ENCODE measurements around the gene MINPP1. TPM values are rescaled to one million over a fixed set of nuclear protein-coding genes. Genes with fewer than 3 reads are reported as not detected.

The MINPP1 gene
- total RNA-seq, 1 experiment from 2014 or later: 22.1 TPM

- no peak overlapping the region for H3K4me2 ChIP-seq (ENCODE audit: low read length)
- H2AFZ ChIP-seq (ENCODE audit: low read depth, low read length, poor library complexity, severe bottlenecking): no peak overlapping the region
- H3K9ac ChIP-seq (ENCODE audit: low read length): no peak overlapping the region
- H3K4me3 ChIP-seq (replicated peaks in 1 of 2; ENCODE audit: low read depth in 1 of 2, low read length in 2 of 2): no peak overlapping the region
- no TSS peak for BruUV-seq (replicated peaks)
- RAD21 ChIA-PET (ENCODE audit: low non-redundant PET in 1 of 2, low total read pairs in 2 of 2, uncharacterized antibody in 2 of 2, unreplicated experiment in 2 of 2): no interaction called here
- POLR2A ChIA-PET: no interaction called here
- H3K4me1 ChIP-seq (ENCODE audit: control insufficient read depth in 1 of 2, insufficient read depth in 2 of 2, low read length in 2 of 2): peaks cover 10% of the 10 kb centered on the region in 2 experiments
- intact Hi-C loops (cut with micrococcal nuclease): no loop called here
- peaks cover 7 to 19% of the 10 kb centered on the region in 2 experiments; a peak in 2 of 4 replicates for H3K36me3 ChIP-seq (ENCODE audit: control insufficient read depth in 1 of 2, insufficient read depth in 2 of 2, low read length in 2 of 2)
- H3K27ac ChIP-seq (ENCODE audit: low read depth, low read length): no peak overlapping the region
- H3K27me3 ChIP-seq (ENCODE audit: insufficient read depth, low read length): no peaks in the 10 kb centered on the region
- CTCF ChIA-PET: no interaction called here
- H3K9me2 ChIP-seq (ENCODE audit: insufficient read depth): no peaks in the 10 kb centered on the region
- DNase-seq (ENCODE audit: low read depth, low spot score) (no peak), ATAC-seq (no peak)
- TF ChIP-seq CBX3 (IDR thresholded peaks at IDR 0.05; ENCODE audit: low read depth): no peak
- TF ChIP-seq FOSL1 (IDR thresholded peaks at IDR 0.05; ENCODE audit: low read depth): no peak
- TF ChIP-seq EZH2 (IDR thresholded peaks at IDR 0.05): no peak
- TF ChIP-seq SRF (IDR thresholded peaks at IDR 0.05; ENCODE audit: low read depth): no peak
- TF ChIP-seq EZH2phosphoT487 (IDR thresholded peaks at IDR 0.05; ENCODE audit: borderline replicate concordance): no peak
- no peak for TF ChIP-seq SIN3A (IDR thresholded peaks at IDR 0.05; ENCODE audit: low read depth)
- H3K9me3 ChIP-seq (ENCODE audit: control insufficient read depth in 1 of 2, insufficient read depth in 1 of 2, low read depth in 1 of 2, low read length in 2 of 2): no peaks in the 10 kb centered on the region
- H4K20me1 ChIP-seq (ENCODE audit: insufficient read depth): 0 out of 2 replicates have a peak, but pooled peaks cover 3% of the 10 kb centered on the region
- peaks cover 34% of the 10 kb centered on the region for H3K79me2 ChIP-seq (ENCODE audit: insufficient read depth, low read length)
These were observed 5.3 kb downstream of the MINPP1 start for GRCh38 chr10:87510025-87510424.

DNA sequence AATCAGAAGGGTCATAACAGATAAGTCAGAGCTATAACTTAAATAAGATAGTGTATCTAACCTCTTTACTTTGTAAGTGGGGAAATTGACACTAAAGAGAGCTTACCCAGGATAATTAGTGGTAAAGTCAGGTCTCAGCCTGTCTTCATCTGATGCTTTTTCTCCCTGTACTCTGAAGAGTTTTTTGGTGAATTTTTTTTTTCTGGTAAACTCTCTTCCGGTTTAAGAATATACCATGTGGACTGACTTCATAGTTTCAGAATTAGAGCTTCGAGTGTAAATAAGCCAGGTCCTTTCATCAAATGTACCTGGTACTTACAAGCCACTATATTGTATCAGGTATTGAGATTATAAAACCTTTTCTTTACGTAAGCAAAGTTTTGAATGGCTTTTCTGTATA is 6.8 kb downstream of the MINPP1 start:
- H3K9ac ChIP-seq (ENCODE audit: low read length): no peak overlapping the region
- POLR2A ChIA-PET: no interaction called here
- CTCF ChIA-PET: no interaction called here
- TF ChIP-seq, protein P1, sequence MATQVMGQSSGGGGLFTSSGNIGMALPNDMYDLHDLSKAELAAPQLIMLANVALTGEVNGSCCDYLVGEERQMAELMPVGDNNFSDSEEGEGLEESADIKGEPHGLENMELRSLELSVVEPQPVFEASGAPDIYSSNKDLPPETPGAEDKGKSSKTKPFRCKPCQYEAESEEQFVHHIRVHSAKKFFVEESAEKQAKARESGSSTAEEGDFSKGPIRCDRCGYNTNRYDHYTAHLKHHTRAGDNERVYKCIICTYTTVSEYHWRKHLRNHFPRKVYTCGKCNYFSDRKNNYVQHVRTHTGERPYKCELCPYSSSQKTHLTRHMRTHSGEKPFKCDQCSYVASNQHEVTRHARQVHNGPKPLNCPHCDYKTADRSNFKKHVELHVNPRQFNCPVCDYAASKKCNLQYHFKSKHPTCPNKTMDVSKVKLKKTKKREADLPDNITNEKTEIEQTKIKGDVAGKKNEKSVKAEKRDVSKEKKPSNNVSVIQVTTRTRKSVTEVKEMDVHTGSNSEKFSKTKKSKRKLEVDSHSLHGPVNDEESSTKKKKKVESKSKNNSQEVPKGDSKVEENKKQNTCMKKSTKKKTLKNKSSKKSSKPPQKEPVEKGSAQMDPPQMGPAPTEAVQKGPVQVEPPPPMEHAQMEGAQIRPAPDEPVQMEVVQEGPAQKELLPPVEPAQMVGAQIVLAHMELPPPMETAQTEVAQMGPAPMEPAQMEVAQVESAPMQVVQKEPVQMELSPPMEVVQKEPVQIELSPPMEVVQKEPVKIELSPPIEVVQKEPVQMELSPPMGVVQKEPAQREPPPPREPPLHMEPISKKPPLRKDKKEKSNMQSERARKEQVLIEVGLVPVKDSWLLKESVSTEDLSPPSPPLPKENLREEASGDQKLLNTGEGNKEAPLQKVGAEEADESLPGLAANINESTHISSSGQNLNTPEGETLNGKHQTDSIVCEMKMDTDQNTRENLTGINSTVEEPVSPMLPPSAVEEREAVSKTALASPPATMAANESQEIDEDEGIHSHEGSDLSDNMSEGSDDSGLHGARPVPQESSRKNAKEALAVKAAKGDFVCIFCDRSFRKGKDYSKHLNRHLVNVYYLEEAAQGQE (IDR thresholded peaks at IDR 0.05; ENCODE audit: low read depth): no peak
- TF ChIP-seq ELF1 (IDR thresholded peaks at IDR 0.05; ENCODE audit: borderline replicate concordance, low read depth): no peak
- no peak for TF ChIP-seq POLR2AphosphoS5 (IDR thresholded peaks at IDR 0.05; ENCODE audit: low read depth, low read length)
- TF ChIP-seq, protein P2, sequence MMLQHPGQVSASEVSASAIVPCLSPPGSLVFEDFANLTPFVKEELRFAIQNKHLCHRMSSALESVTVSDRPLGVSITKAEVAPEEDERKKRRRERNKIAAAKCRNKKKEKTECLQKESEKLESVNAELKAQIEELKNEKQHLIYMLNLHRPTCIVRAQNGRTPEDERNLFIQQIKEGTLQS (IDR thresholded peaks at IDR 0.05): no peak
- TF ChIP-seq EZH2 (IDR thresholded peaks at IDR 0.05): no peak
- TF ChIP-seq JUND (IDR thresholded peaks at IDR 0.05): no peak
- TF ChIP-seq SIN3A (IDR thresholded peaks at IDR 0.05; ENCODE audit: low read depth): no peak
- no peak for TF ChIP-seq EZH2phosphoT487 (IDR thresholded peaks at IDR 0.05; ENCODE audit: borderline replicate concordance)
- TF ChIP-seq, protein P3, sequence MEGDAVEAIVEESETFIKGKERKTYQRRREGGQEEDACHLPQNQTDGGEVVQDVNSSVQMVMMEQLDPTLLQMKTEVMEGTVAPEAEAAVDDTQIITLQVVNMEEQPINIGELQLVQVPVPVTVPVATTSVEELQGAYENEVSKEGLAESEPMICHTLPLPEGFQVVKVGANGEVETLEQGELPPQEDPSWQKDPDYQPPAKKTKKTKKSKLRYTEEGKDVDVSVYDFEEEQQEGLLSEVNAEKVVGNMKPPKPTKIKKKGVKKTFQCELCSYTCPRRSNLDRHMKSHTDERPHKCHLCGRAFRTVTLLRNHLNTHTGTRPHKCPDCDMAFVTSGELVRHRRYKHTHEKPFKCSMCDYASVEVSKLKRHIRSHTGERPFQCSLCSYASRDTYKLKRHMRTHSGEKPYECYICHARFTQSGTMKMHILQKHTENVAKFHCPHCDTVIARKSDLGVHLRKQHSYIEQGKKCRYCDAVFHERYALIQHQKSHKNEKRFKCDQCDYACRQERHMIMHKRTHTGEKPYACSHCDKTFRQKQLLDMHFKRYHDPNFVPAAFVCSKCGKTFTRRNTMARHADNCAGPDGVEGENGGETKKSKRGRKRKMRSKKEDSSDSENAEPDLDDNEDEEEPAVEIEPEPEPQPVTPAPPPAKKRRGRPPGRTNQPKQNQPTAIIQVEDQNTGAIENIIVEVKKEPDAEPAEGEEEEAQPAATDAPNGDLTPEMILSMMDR (IDR thresholded peaks at IDR 0.05 in 2 of 3, conservative IDR thresholded peaks at IDR 0.05 in 1 of 3; ENCODE audit: borderline replicate concordance in 1 of 3, insufficient read depth in 1 of 3, low read depth in 2 of 3, low read length in 2 of 3): no peak
- no peak for TF ChIP-seq ZBTB33 (IDR thresholded peaks at IDR 0.05; ENCODE audit: extremely low read depth, insufficient replicate concordance, low read length)

More for the DNA sequence above, 6.8 kb downstream of the MINPP1 start:
- Histone ChIP-seq H2AFZ (ENCODE audit: low read depth, low read length, poor library complexity, severe bottlenecking) (no peak overlapping the region), H3K4me3 (replicated peaks in 1 of 2; ENCODE audit: low read depth in 1 of 2, low read length in 2 of 2) (no peak overlapping the region), H3K9me2 (ENCODE audit: insufficient read depth) (no peaks in the 10 kb centered on the region), H3K79me2 (ENCODE audit: insufficient read depth, low read length) (peaks cover 22% of the 10 kb centered on the region), H4K20me1 (ENCODE audit: insufficient read depth) (0 out of 2 replicates have a peak, but pooled peaks cover 3% of the 10 kb centered on the region), H3K4me2 (ENCODE audit: low read length) (no peak overlapping the region), H3K27ac (ENCODE audit: low read depth, low read length) (no peak overlapping the region), H3K36me3 (ENCODE audit: control insufficient read depth in 1 of 2, insufficient read depth in 2 of 2, low read length in 2 of 2) (peaks cover 7 to 22% of the 10 kb centered on the region in 2 experiments; a peak in 2 of 4 replicates), H3K4me1 (ENCODE audit: control insufficient read depth in 1 of 2, insufficient read depth in 2 of 2, low read length in 2 of 2) (peaks cover 2% of the 10 kb centered on the region in 2 experiments), H3K27me3 (ENCODE audit: insufficient read depth, low read length) (no peaks in the 10 kb centered on the region), H3K9me3 (ENCODE audit: control insufficient read depth in 1 of 2, insufficient read depth in 1 of 2, low read depth in 1 of 2, low read length in 2 of 2) (no peaks in the 10 kb centered on the region)
- DNase-seq (ENCODE audit: low read depth, low spot score) (no peak), ATAC-seq (no peak)
- RAD21 ChIA-PET (ENCODE audit: low non-redundant PET in 1 of 2, low total read pairs in 2 of 2, uncharacterized antibody in 2 of 2, unreplicated experiment in 2 of 2): no interaction called here
- no TSS peak for BruUV-seq (replicated peaks)
- intact Hi-C loops (cut with micrococcal nuclease): no loop called here
